Thoracic aorta (tissue), 2 donors: ENCODE data around the gene GFOD2. TPM values are rescaled to one million over a fixed set of nuclear protein-coding genes. Genes with fewer than 3 reads are reported as not detected.

Experiments
- ATAC-seq: fragments of 150-250 bp; one replicate; pipeline ENCODE4 v1.8.0; 2017; ENCODE audit warnings: low read depth; ENCODE audit not compliant: insufficient number of reproducible peaks, low FRiP score
- DNase-seq: peaks from one replicate; pipeline ENCODE4 v3.0.0-alpha.2; 2020; ENCODE audit warnings: low spot score
- H3K27ac ChIP-seq, 2 donors: fragments of 200-600 bp; sonication (generic); 1 replicate in 1 of 2; 2 replicates in 1 of 2; pipeline ENCODE4 v1.5.1; 2016; ENCODE audit warnings: mild to moderate bottlenecking in 2 of 2, moderate library complexity in 2 of 2
- H3K27me3 ChIP-seq: fragments of 200-600 bp; sonication (generic); replicated peaks from 2 replicates; pipeline ENCODE4 v1.6.0; 2016; ENCODE audit warnings: mild to moderate bottlenecking; ENCODE audit not compliant: insufficient read depth
- H3K36me3 ChIP-seq: fragments of 200-600 bp; sonication (generic); one replicate; pipeline ENCODE4 v1.5.1; 2016
- H3K4me1 ChIP-seq, 2 donors: fragments of 200-600 bp; sonication (generic); 1 replicate in 1 of 2; 2 replicates in 1 of 2; pipeline versions ENCODE4 v1.5.1 to v1.6.0; 2016; ENCODE audit warnings: low read depth in 2 of 2, mild to moderate bottlenecking in 1 of 2; ENCODE audit not compliant: control insufficient read depth in 1 of 2
- H3K4me3 ChIP-seq: fragments of 200-600 bp; sonication (generic); 2 replicates; pipeline ENCODE4 v1.5.1; 2016; ENCODE audit warnings: mild to moderate bottlenecking
- H3K9me3 ChIP-seq: fragments of 200-600 bp; sonication (generic); 2 replicates; pipeline ENCODE4 v1.5.1; 2016
- CTCF ChIP-seq: fragments of 200-600 bp; sonication (generic); IDR thresholded peaks from one replicate; pipeline ENCODE4 v1.5.1; 2019; ENCODE audit warnings: antibody characterized with exemption
- total RNA-seq, 2 donors: library from RNA; depleted of rRNA; stranded (reverse); fragments of >200 nt; gene quantifications; one replicate each; pipeline versions ENCODE4 v1.1.0 to v1.2.3, GENCODE V29; 2016

Gene GFOD2
- total RNA-seq, 2 donors from 2014 or later: 13.3 to 19.2 TPM

DNA sequence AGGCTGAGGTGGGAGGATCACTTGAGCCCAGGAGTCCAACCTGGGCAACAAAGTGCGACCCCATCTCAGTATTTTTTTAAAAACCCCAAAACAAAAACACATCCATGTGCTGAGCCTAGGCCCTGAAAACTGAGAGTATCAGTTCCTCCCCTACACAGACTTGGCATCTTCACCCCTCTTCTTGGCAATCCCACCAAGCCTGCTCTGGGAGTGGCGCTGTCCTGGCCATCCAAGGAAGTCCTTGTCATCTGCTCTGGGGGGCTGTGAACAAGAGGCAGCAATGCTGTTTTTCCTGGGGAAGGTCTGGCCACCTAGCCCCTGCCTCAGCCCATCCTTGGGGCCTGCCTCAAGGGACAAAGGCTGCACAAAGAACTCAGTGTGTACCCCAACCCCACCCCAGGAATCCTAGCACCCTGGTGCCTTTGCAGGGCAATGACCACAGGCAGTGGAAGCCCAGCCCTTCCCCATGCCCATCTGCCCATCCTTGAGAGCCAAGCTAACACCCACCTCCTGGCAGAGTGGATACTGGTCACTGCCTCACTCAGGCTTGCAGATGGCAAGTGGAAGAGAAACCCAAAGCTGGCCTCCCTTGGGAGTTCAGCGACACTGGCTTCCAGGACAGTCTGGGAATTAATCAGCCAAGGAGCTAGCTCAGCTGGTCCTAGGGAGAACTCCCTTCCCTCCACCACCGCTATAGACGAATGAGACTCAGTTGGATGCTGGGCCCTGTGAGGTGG lies 14.8 kb upstream of the GFOD2 start:
- Histone ChIP-seq H3K4me1 (no peaks in the 10 kb centered on the region), H3K36me3 (peaks cover 22% of the 10 kb centered on the region), H3K27me3 (no peaks in the 10 kb centered on the region), H3K27ac (no peak overlapping the region), H3K4me3 (no peak overlapping the region), H3K9me3 (no peaks in the 10 kb centered on the region)
- no peak for TF ChIP-seq CTCF
- no peak for ATAC-seq
- DNase-seq: no peak

DNA sequence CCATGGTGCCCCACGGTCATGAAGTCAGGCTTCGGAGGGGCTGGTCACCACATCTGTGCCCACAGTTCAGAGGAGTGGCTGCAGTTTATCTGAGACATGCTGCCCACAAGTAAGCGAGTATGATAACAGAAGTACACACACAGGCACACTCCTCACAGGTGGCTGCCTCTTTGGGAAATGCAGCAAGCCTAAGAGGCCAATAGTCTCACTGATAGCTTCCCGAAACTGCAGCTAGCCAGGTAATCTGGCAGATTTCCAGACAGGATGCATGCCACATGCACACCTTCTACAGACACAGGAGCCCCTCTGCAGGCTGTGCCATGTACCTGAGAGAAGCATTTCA lies 12.6 kb upstream of the GFOD2 start:
- no peak for ATAC-seq
- Histone ChIP-seq H3K4me3 (no peak overlapping the region), H3K27me3 (no peaks in the 10 kb centered on the region), H3K4me1 (no peaks in the 10 kb centered on the region), H3K9me3 (no peaks in the 10 kb centered on the region), H3K36me3 (peaks cover 34% of the 10 kb centered on the region), H3K27ac (no peak overlapping the region)
- no peak for TF ChIP-seq CTCF
- DNase-seq: no peak

- no peak for DNase-seq
- no peak for ATAC-seq
Measured at GRCh38 chr16:67731071-67731752, 12.1 kb upstream of the GFOD2 start.

GRCh38 chr16:67730326-67730725 lies 11.2 kb upstream of the GFOD2 start:
- no peak overlapping the region for H3K4me3 ChIP-seq
- H3K27me3 ChIP-seq: no peaks in the 10 kb centered on the region
- TF ChIP-seq CTCF: no peak
- H3K36me3 ChIP-seq: peaks cover 41% of the 10 kb centered on the region
- no peaks in the 10 kb centered on the region for H3K4me1 ChIP-seq
- no peak overlapping the region for H3K27ac ChIP-seq
- ATAC-seq: no peak
- no peak for DNase-seq
- no peaks in the 10 kb centered on the region for H3K9me3 ChIP-seq

More at GRCh38 chr16:67731071-67731752, 12.1 kb upstream of the GFOD2 start:
- TF ChIP-seq CTCF: no peak
- Histone ChIP-seq H3K27me3 (no peaks in the 10 kb centered on the region), H3K27ac (no peak overlapping the region), H3K9me3 (no peaks in the 10 kb centered on the region), H3K4me3 (no peak overlapping the region), H3K36me3 (peaks cover 39% of the 10 kb centered on the region), H3K4me1 (no peaks in the 10 kb centered on the region)

GRCh38 chr16:67729636-67730248 lies 10.6 kb upstream of the GFOD2 start:
- Histone ChIP-seq H3K9me3 (no peaks in the 10 kb centered on the region), H3K4me3 (no peak overlapping the region), H3K4me1 (no peaks in the 10 kb centered on the region), H3K36me3 (peaks cover 41% of the 10 kb centered on the region), H3K27ac (no peak overlapping the region), H3K27me3 (no peaks in the 10 kb centered on the region)
- no peak for ATAC-seq
- no peak for TF ChIP-seq CTCF
- no peak for DNase-seq
